H1 (cell line): ENCODE results near the gene SLC15A3. TPM values are rescaled to one million over a fixed set of nuclear protein-coding genes. Genes with fewer than 3 reads are reported as not detected.

Experiments
- CTCF ChIA-PET: fragments of 300-600 bp; sonication (Branson Sonifier 250); formaldehyde crosslinking; loops from one replicate; lab custom pipeline; 2021; ENCODE audit not compliant: partially characterized antibody; lab: Charles Lee
- POLR2A ChIA-PET: fragments of 300-600 bp; sonication (Branson Sonifier 250); formaldehyde crosslinking; loops from one replicate; lab custom pipeline; 2021; ENCODE audit warnings: inconsistent platforms; ENCODE audit not compliant: partially characterized antibody; lab: Charles Lee
- DNase-seq, 2 experiments: peaks; one replicate each; pipeline versions ENCODE4 v3.0.0 to v3.0.0-alpha.2; 2010 to 2022; ENCODE audit warnings: low spot score in 2 of 2, low read depth in 1 of 2, mixed read lengths in 1 of 2
- FAIRE-seq: peaks from 2 replicates; lab custom pipeline; 2011; peaks lifted over from hg19 to GRCh38; lab: Jason Lieb, UNC
- H2AFZ ChIP-seq: 2 replicates; pipeline ENCODE4 v1.8.1; 2012; ENCODE audit warnings: low read length, inconsistent platforms
- H2AK5ac ChIP-seq: 2 replicates; pipeline ENCODE4 v1.6.1; 2013; ENCODE audit warnings: low read depth, low read length
- H2BK120ac ChIP-seq: replicated peaks from 2 replicates; pipeline ENCODE3; 2013; ENCODE audit warnings: low read depth, low read length, inconsistent platforms
- H2BK12ac ChIP-seq: 2 replicates; pipeline ENCODE4 v1.6.1; 2013; ENCODE audit warnings: low read depth, low read length
- H2BK15ac ChIP-seq: 2 replicates; pipeline ENCODE4 v1.6.1; 2013; ENCODE audit warnings: low read length
- H2BK20ac ChIP-seq: 2 replicates; pipeline ENCODE4 v1.6.1; 2013; ENCODE audit warnings: low read length
- H2BK5ac ChIP-seq: 2 replicates; pipeline ENCODE4 v1.6.1; 2013; ENCODE audit warnings: low read depth, low read length
- H3K14ac ChIP-seq: 2 replicates; pipeline ENCODE4 v1.6.1; 2013; ENCODE audit warnings: inconsistent platforms; ENCODE audit not compliant: insufficient read length
- H3K18ac ChIP-seq: 2 replicates; pipeline ENCODE4 v1.6.1; 2013; ENCODE audit warnings: low read length; ENCODE audit errors: extremely low read depth
- H3K23ac ChIP-seq: 2 replicates; pipeline ENCODE4 v1.6.1; 2013; ENCODE audit warnings: inconsistent platforms; ENCODE audit not compliant: insufficient read length
- H3K23me2 ChIP-seq: 2 replicates; pipeline ENCODE4 v1.6.1; 2013; ENCODE audit warnings: low read depth, low read length
- H3K27ac ChIP-seq: 2 replicates; pipeline ENCODE4 v1.6.1; 2011; ENCODE audit warnings: low read depth, low read length, inconsistent platforms
- H3K27me3 ChIP-seq, 4 experiments: replicated peaks in 1 of 4; 1 replicate in 1 of 4; 2 replicates in 3 of 4; pipeline versions ENCODE4 v1.6.1 to v1.8.1; 2011 to 2013; ENCODE audit warnings: low read length in 3 of 4, mild to moderate bottlenecking in 3 of 4, inconsistent platforms in 2 of 4, mixed read lengths in 2 of 4, moderate library complexity in 1 of 4; ENCODE audit not compliant: control insufficient read depth in 3 of 4, insufficient read depth in 3 of 4; ENCODE audit errors: extremely low read depth in 1 of 4
- H3K36me3 ChIP-seq, 4 experiments: 2 replicates each; pipeline versions ENCODE4 v1.6.1 to v1.8.1; 2011 to 2013; ENCODE audit warnings: mild to moderate bottlenecking in 4 of 4, low read length in 3 of 4, moderate library complexity in 2 of 4, control low read depth in 1 of 4, inconsistent platforms in 1 of 4; ENCODE audit not compliant: insufficient read depth in 4 of 4, control insufficient read depth in 2 of 4
- H3K4ac ChIP-seq: replicated peaks from 2 replicates; pipeline ENCODE3; 2013; ENCODE audit warnings: low read length, low read depth, mixed read lengths, inconsistent platforms; ENCODE audit not compliant: insufficient read length
- H3K4me1 ChIP-seq, 4 experiments: replicated peaks in 1 of 4; 1 replicate in 1 of 4; 2 replicates in 3 of 4; pipeline versions ENCODE4 v1.6.1 to v1.8.1; 2011 to 2013; ENCODE audit warnings: low read length in 3 of 4, inconsistent platforms in 2 of 4, mixed read lengths in 1 of 4; ENCODE audit not compliant: insufficient read depth in 4 of 4, control insufficient read depth in 3 of 4
- H3K4me2 ChIP-seq, 2 experiments: 2 replicates each; pipeline versions ENCODE4 v1.6.1 to v1.8.1; 2011 to 2013; ENCODE audit warnings: low read depth in 2 of 2, low read length in 2 of 2, control low read depth in 1 of 2, inconsistent platforms in 1 of 2, mild to moderate bottlenecking in 1 of 2; ENCODE audit not compliant: insufficient read depth in 1 of 2
- H3K4me3 ChIP-seq, 4 experiments: fragments of 200-600, 300-600 bp in 1 of 4; sonication (generic), shearing (Covaris generic), sonication (Bioruptor Twin) in 1 of 4; 2 replicates each; pipeline versions ENCODE4 v1.5.1 to v1.8.1; 2011 to 2016; ENCODE audit warnings: low read length in 4 of 4, low read depth in 3 of 4, control low read depth in 2 of 4, inconsistent platforms in 2 of 4, mild to moderate bottlenecking in 2 of 4, mixed read lengths in 1 of 4, moderate library complexity in 1 of 4; ENCODE audit not compliant: insufficient read depth in 2 of 4; ENCODE audit errors: extremely low read depth in 1 of 4
- H3K56ac ChIP-seq: replicated peaks from 2 replicates; pipeline ENCODE3; 2013; ENCODE audit warnings: low read depth, mild to moderate bottlenecking, mixed read lengths, low read length, inconsistent platforms; ENCODE audit not compliant: insufficient read length
- H3K79me1 ChIP-seq: 2 replicates; pipeline ENCODE4 v1.6.1; 2013; ENCODE audit warnings: low read depth, low read length, control low read depth
- H3K79me2 ChIP-seq, 2 experiments: 2 replicates each; pipeline versions ENCODE4 v1.6.1 to v1.8.1; 2012 to 2013; ENCODE audit warnings: low read length in 2 of 2, mild to moderate bottlenecking in 2 of 2, inconsistent platforms in 1 of 2; ENCODE audit not compliant: insufficient read depth in 2 of 2, control insufficient read depth in 1 of 2
- H3K9ac ChIP-seq, 4 experiments: replicated peaks in 1 of 4; 1 replicate in 1 of 4; 2 replicates in 3 of 4; pipeline versions ENCODE4 v1.6.1 to v1.8.1; 2011 to 2013; ENCODE audit warnings: low read depth in 3 of 4, low read length in 3 of 4, control low read depth in 2 of 4, mild to moderate bottlenecking in 2 of 4, moderate library complexity in 2 of 4, inconsistent platforms in 1 of 4; ENCODE audit errors: extremely low read depth in 1 of 4
- H3K9me3 ChIP-seq, 2 experiments: 2 replicates each; pipeline versions ENCODE4 v1.6.1 to v1.8.1; 2012 to 2013; ENCODE audit warnings: mild to moderate bottlenecking in 2 of 2, moderate library complexity in 2 of 2, control low read depth in 1 of 2, inconsistent platforms in 1 of 2, low read depth in 1 of 2, low read length in 1 of 2, mixed read lengths in 1 of 2; ENCODE audit not compliant: insufficient read depth in 2 of 2
- H4K20me1 ChIP-seq, 2 experiments: replicated peaks in 1 of 2; 2 replicates each; pipeline versions ENCODE3 to v1.8.1; 2011 to 2013; ENCODE audit warnings: inconsistent platforms in 2 of 2, low read length in 2 of 2, mild to moderate bottlenecking in 1 of 2; ENCODE audit not compliant: insufficient read depth in 2 of 2, control insufficient read depth in 1 of 2
- H4K5ac ChIP-seq: 2 replicates; pipeline ENCODE4 v1.6.1; 2013; ENCODE audit warnings: low read length, low read depth, mixed read lengths, inconsistent platforms; ENCODE audit not compliant: insufficient read length
- H4K8ac ChIP-seq: 2 replicates; pipeline ENCODE4 v1.8.0; 2013; ENCODE audit warnings: mild to moderate bottlenecking, moderate library complexity, low read length, inconsistent platforms; ENCODE audit not compliant: insufficient read depth; ENCODE audit errors: extremely low read depth
- H4K91ac ChIP-seq: replicated peaks from 2 replicates; pipeline ENCODE3; 2013; ENCODE audit warnings: low read length, mixed read lengths, inconsistent platforms; ENCODE audit not compliant: insufficient read length
- CBX5 ChIP-seq: fragments of 300-800, 300-1000 bp; sonication (generic); IDR thresholded peaks from 2 replicates; pipeline ENCODE4 v1.7.1; 2016; ENCODE audit warnings: antibody characterized with exemption, low read length, low read depth
- CHD2 ChIP-seq: IDR thresholded peaks from 2 replicates; pipeline ENCODE4 v1.6.1; 2012; ENCODE audit warnings: low read length, improper control_type of control experiment
- EGR1 ChIP-seq: IDR thresholded peaks from 2 replicates; pipeline ENCODE4 v1.6.1; 2011; ENCODE audit warnings: low read depth, low read length, borderline replicate concordance
- RFX5 ChIP-seq: IDR thresholded peaks from 2 replicates; pipeline ENCODE4 v1.6.1; 2011; ENCODE audit warnings: low read depth, low read length, improper control_type of control experiment, borderline replicate concordance
- SIN3A ChIP-seq, 2 experiments: IDR thresholded peaks in 1 of 2; conservative IDR thresholded peaks in 1 of 2; 2 replicates each; pipeline ENCODE4 v1.6.1; 2011 to 2012; ENCODE audit warnings: low read length in 2 of 2, improper control_type of control experiment in 1 of 2, low read depth in 1 of 2, mild to moderate bottlenecking in 1 of 2
- TCF12 ChIP-seq: IDR thresholded peaks from 2 replicates; pipeline ENCODE4 v1.6.1; 2011; ENCODE audit warnings: low read depth, mild to moderate bottlenecking, low read length
- TEAD4 ChIP-seq: IDR thresholded peaks from 2 replicates; pipeline ENCODE4 v1.6.1; 2012; ENCODE audit warnings: low read depth, low read length, inconsistent platforms, mixed read lengths
- WGBS, 2 experiments: shearing (Covaris generic) in 1 of 2; methylation state at CpG; one replicate each; pipeline versions ENCODE4 v1.1.6 to v1.1.7; 2013 to 2015; ENCODE audit warnings: low lambda C conversion rate in 2 of 2, mixed read lengths in 2 of 2, inconsistent platforms in 1 of 2, low coverage in 1 of 2, missing lambda C conversion rate in 1 of 2; ENCODE audit not compliant: insufficient replicate concordance in 2 of 2, insufficient coverage in 1 of 2, insufficient read length in 1 of 2; ENCODE audit errors: extremely low coverage in 1 of 2, missing lambda C conversion rate in 1 of 2; 5-methylcytosine and 5-hydroxymethylcytosine counted together
- polyA plus RNA-seq, 7 experiments: library from polyadenylated mRNA; depleted of rRNA in 3 of 7; stranded (reverse) in 5 of 7; unstranded in 2 of 7; fragments of >200 nt in 5 of 7; fragments of 200-250 nt in 2 of 7; gene quantifications; 1 replicate in 5 of 7; 2 replicates in 1 of 7; 4 replicates in 1 of 7; pipeline versions ENCODE4 v1.2.1 to v1.2.3, GENCODE V29; 2011 to 2013; ENCODE audit warnings: missing spikeins in 2 of 7, mixed read lengths in 2 of 7
- total RNA-seq: library from RNA; stranded (reverse); fragmentation: NEBNext Ultra II Directional; extraction: Animal tissue kit (Norgen Biotek cat#: 25700); gene quantifications from 2 replicates; pipeline ENCODE4 v1.2.1, GENCODE V29; 2021

Gene SLC15A3
- total and polyA plus RNA-seq, 2 of the 8 experiments (the other 6 are each of a cell fraction or from before 2014, with no cell fraction given) = 25.8 to 31.0 TPM

DNA sequence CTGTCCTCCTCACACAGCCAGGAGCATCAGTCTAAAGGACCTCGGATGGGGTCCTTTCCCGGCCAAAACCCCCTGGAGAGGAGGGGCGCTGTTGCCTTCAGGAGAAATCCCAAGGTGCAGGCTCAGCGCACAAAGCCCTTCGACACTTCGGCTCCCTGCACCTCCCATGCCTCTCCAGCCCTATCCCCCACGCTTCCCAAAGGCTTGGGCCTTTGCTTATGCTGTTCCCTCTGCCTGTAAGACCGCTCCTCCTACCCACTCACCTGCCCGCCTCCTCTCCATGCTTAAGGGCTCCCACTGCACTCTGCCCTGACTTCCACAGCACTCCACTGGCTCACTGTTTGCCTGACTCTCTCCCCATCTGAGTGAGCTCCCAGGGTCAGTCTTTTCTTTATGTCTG lies 13.5 kb downstream of the SLC15A3 start:
- Histone ChIP-seq H2AK5ac (no peak overlapping the region), H4K91ac (no peak overlapping the region), H2BK15ac (no peak overlapping the region), H3K27me3 (no peaks in the 10 kb centered on the region), H3K4me3 (no peak overlapping the region), H3K36me3 (peaks cover 0 to 16% (median 5%) of the 10 kb centered on the region in 4 experiments; a peak in 5 of 8 replicates), H3K27ac (no peak overlapping the region), H3K23me2 (no peaks in the 10 kb centered on the region), H3K79me2 (no peaks in the 10 kb centered on the region), H3K4me2 (no peak overlapping the region), H2BK120ac (no peak overlapping the region), H3K9me3 (no peaks in the 10 kb centered on the region), H3K23ac (no peak overlapping the region), H2BK20ac (no peak overlapping the region), H4K5ac (no peak overlapping the region), H3K79me1 (no peaks in the 10 kb centered on the region), H3K14ac (no peak overlapping the region), H4K20me1 (peaks cover 3 to 5% of the 10 kb centered on the region in 2 experiments), H3K4ac (no peak overlapping the region), H3K56ac (no peak overlapping the region), H2BK5ac (no peak overlapping the region), H2BK12ac (no peak overlapping the region), H3K9ac (no peak overlapping the region), H3K18ac (no peak overlapping the region), H4K8ac (no peak overlapping the region), H3K4me1 (no peaks in the 10 kb centered on the region; a peak in 2 of 7 replicates), H2AFZ (no peak overlapping the region)
- WGBS, 2 experiments = 77% methylated on average over 9 of the region's 9 CpGs; no CpG with 5 or more reads in 1 of the 2 experiments
- no peak for DNase-seq
- ChIA-PET POLR2A (interaction anchor here (1.3 kb wide), 1 partner anchor 23 kb away, joined by 3 read pairs; no protein-coding TSS in a partner anchor), CTCF (interaction anchor here (1.2 to 1.4 kb wide), 2 partner anchors 10 to 24 kb away, joined by 3 to 4 read pairs; no protein-coding TSS in a partner anchor)
- no peak for FAIRE-seq
- TF ChIP-seq EGR1 = no peak
- TF ChIP-seq TEAD4 = no peak
- no peak for TF ChIP-seq RFX5
- no peak for TF ChIP-seq TCF12
- no peak for TF ChIP-seq CHD2
- TF ChIP-seq SIN3A (conservative IDR thresholded peaks at IDR 0.05 in 1 of 2, IDR thresholded peaks at IDR 0.05 in 1 of 2; ENCODE audit: low read depth in 1 of 2, low read length in 2 of 2) = no peak
- no peak for TF ChIP-seq CBX5
